ENCODE measurements around the gene PRKAB2. TPM values are rescaled to one million over a fixed set of nuclear protein-coding genes. Genes with fewer than 3 reads are reported as not detected.
"Not testable (repeated sequence)": the region's sequence is repeated elsewhere in the genome, so short reads cannot be mapped to it uniquely, and the experiment has no call there.

The PRKAB2 gene
- total RNA-seq, 4 donors from 2014 or later = 13.8 to 39.7 (median 18.5) TPM

GRCh38 chr1:147109762-147110161 lies 62.5 kb downstream of the PRKAB2 start:
- Histone ChIP-seq H3K27me3 (peaks cover 13% of the 10 kb centered on the region), H3K36me3 (no peaks in the 10 kb centered on the region), H3K4me3 (no peak overlapping the region), H3K9me3 (no peaks in the 10 kb centered on the region), H3K27ac (no peak overlapping the region), H3K4me1 (no peaks in the 10 kb centered on the region)
- DNase-seq (ENCODE audit: low spot score in 2 of 2) = no peak
- TF ChIP-seq POLR2AphosphoS5 (IDR thresholded peaks at IDR 0.05) (no peak), CTCF (IDR thresholded peaks at IDR 0.05) (no peak), EP300 (IDR thresholded peaks at IDR 0.05) (no peak), POLR2A (IDR thresholded peaks at IDR 0.05) (no peak)
- WGBS = 63% methylated on average over 4 of the region's 4 CpGs

GRCh38 chr1:147109041-147109440 lies 63.2 kb downstream of the PRKAB2 start:
- H3K27me3 ChIP-seq = peaks cover 13% of the 10 kb centered on the region
- H3K27ac ChIP-seq = no peak overlapping the region
- H3K4me3 ChIP-seq = no peak overlapping the region
- 80% methylated on average over 1 of the region's 1 CpG for WGBS
- TF ChIP-seq CTCF (IDR thresholded peaks at IDR 0.05) (no peak), EP300 (IDR thresholded peaks at IDR 0.05) (no peak), POLR2AphosphoS5 (IDR thresholded peaks at IDR 0.05) (no peak), POLR2A (IDR thresholded peaks at IDR 0.05) (no peak)
- H3K36me3 ChIP-seq = no peaks in the 10 kb centered on the region
- DNase-seq (ENCODE audit: low spot score in 2 of 2) = no peak
- no peaks in the 10 kb centered on the region for H3K9me3 ChIP-seq
- no peaks in the 10 kb centered on the region for H3K4me1 ChIP-seq

GRCh38 chr1:147106407-147106881 lies 65.8 kb downstream of the PRKAB2 start:
- H3K27ac ChIP-seq; H3K36me3 ChIP-seq; H3K9me3 ChIP-seq; DNase-seq (ENCODE audit: low spot score in 2 of 2); H3K4me1 ChIP-seq; H3K4me3 ChIP-seq: not testable (repeated sequence)
- peaks cover 13% of the 10 kb centered on the region for H3K27me3 ChIP-seq
- 64% methylated on average over 9 of the region's 9 CpGs for WGBS

GRCh38 chr1:147105909-147106308 lies 66.4 kb downstream of the PRKAB2 start:
- H3K36me3 ChIP-seq = no peaks in the 10 kb centered on the region
- TF ChIP-seq CTCF (IDR thresholded peaks at IDR 0.05) (no peak), EP300 (IDR thresholded peaks at IDR 0.05) (no peak), POLR2A (IDR thresholded peaks at IDR 0.05) (no peak), POLR2AphosphoS5 (IDR thresholded peaks at IDR 0.05) (no peak)
- H3K4me3 ChIP-seq = no peak overlapping the region
- H3K27me3 ChIP-seq = peaks cover 13% of the 10 kb centered on the region
- H3K9me3 ChIP-seq = no peaks in the 10 kb centered on the region
- H3K27ac ChIP-seq = no peak overlapping the region
- DNase-seq (ENCODE audit: low spot score in 2 of 2) = no peak
- 82% methylated on average over 8 of the region's 8 CpGs for WGBS
- H3K4me1 ChIP-seq = no peaks in the 10 kb centered on the region

Other genes starting within 250 kb of the PRKAB2 start
- 10 to 100 TPM in 2 of 4 donors, 1 to 10 TPM in 2; 7.8 to 42.4 (median 9.7) TPM for gene NBPF12, start 234.1 kb downstream of the PRKAB2 start, total RNA-seq
- gene FMO5, start 52.9 kb upstream of the PRKAB2 start, total RNA-seq = 10 to 100 TPM; 15.5 to 37.8 (median 30.4) TPM
- 10 to 100 TPM; 17.6 to 20.9 (median 18.4) TPM for gene CHD1L, start 70.2 kb upstream of the PRKAB2 start, total RNA-seq

Data from suprapubic skin (tissue), 4 donors.